Breast epithelium (tissue), 3 donors: ENCODE data around the gene OLR1.

Experiments used
- POLR2A ChIP-seq: fragments of 450-650 bp; IDR thresholded peaks from one replicate; pipeline ENCODE4 v1.6.1; 2016; ENCODE audit warnings: antibody characterized with exemption, mild to moderate bottlenecking, moderate library complexity
- POLR2AphosphoS5 ChIP-seq, 3 donors: sonication (generic); formaldehyde crosslinking; IDR thresholded peaks; one replicate each; pipeline ENCODE4 v1.6.1; 2017; ENCODE audit warnings: antibody characterized with exemption in 3 of 3
- TF ChIP-seq, protein P1 (sequence below), 3 donors: fragments of 450-650 bp; IDR thresholded peaks; one replicate each; pipeline ENCODE4 v1.5.1; 2016 to 2017; ENCODE audit warnings: antibody characterized with exemption in 3 of 3, mild to moderate bottlenecking in 3 of 3, moderate library complexity in 3 of 3

DNA sequence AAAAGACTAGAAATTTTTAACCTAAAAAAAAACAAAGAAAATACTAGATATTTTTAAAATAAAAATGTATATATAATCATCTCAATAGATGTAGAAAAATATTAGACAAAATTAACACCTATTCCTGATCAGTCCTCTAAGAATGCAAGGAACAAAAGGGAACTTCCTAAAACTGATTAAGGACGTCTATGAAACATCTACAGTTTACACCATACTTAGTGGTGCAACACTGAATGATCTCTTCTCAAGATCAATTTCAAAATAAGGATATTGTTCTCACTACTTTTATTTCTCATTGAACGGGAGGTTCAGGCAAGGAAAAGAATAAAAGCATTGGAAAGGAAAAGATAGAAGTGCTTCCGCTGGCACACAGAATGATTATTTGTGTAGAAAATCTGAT is 16.0 kb downstream of the OLR1 start:
- TF ChIP-seq, protein P1, sequence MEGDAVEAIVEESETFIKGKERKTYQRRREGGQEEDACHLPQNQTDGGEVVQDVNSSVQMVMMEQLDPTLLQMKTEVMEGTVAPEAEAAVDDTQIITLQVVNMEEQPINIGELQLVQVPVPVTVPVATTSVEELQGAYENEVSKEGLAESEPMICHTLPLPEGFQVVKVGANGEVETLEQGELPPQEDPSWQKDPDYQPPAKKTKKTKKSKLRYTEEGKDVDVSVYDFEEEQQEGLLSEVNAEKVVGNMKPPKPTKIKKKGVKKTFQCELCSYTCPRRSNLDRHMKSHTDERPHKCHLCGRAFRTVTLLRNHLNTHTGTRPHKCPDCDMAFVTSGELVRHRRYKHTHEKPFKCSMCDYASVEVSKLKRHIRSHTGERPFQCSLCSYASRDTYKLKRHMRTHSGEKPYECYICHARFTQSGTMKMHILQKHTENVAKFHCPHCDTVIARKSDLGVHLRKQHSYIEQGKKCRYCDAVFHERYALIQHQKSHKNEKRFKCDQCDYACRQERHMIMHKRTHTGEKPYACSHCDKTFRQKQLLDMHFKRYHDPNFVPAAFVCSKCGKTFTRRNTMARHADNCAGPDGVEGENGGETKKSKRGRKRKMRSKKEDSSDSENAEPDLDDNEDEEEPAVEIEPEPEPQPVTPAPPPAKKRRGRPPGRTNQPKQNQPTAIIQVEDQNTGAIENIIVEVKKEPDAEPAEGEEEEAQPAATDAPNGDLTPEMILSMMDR (IDR thresholded peaks at IDR 0.05) = no peak
- TF ChIP-seq POLR2A = no peak
- TF ChIP-seq POLR2AphosphoS5 (IDR thresholded peaks at IDR 0.05) = no peak
